H1 (cell line): ENCODE results near the gene TOP3B. TPM values are rescaled to one million over a fixed set of nuclear protein-coding genes. Genes with fewer than 3 reads are reported as not detected.

ENCODE experiments used
- CHD1 ChIP-seq: IDR thresholded peaks from 2 replicates; pipeline ENCODE4 v1.6.1; 2012; ENCODE audit warnings: low read depth, low read length, improper control_type of control experiment
- JUN ChIP-seq: IDR thresholded peaks from 2 replicates; pipeline ENCODE4 v1.6.1; 2011; ENCODE audit warnings: low read depth, mild to moderate bottlenecking, improper control_type of control experiment, low read length
- NANOG ChIP-seq: IDR thresholded peaks from 2 replicates; pipeline ENCODE4 v1.6.1; 2011; ENCODE audit warnings: low read length, low read depth, mild to moderate bottlenecking, inconsistent platforms; ENCODE audit not compliant: insufficient read depth, poor library complexity, severe bottlenecking
- NRF1 ChIP-seq: IDR thresholded peaks from 2 replicates; pipeline ENCODE4 v1.6.1; 2011; ENCODE audit warnings: mild to moderate bottlenecking, low read depth, low read length, improper control_type of control experiment
- SIRT6 ChIP-seq: IDR thresholded peaks from one replicate; pipeline ENCODE4 v1.7.1; 2012; ENCODE audit warnings: low read length, inconsistent platforms
- TEAD4 ChIP-seq: IDR thresholded peaks from 2 replicates; pipeline ENCODE4 v1.6.1; 2012; ENCODE audit warnings: low read depth, low read length, inconsistent platforms, mixed read lengths
- polyA plus RNA-seq, 7 experiments: library from polyadenylated mRNA; depleted of rRNA in 3 of 7; stranded (reverse) in 5 of 7; unstranded in 2 of 7; fragments of >200 nt in 5 of 7; fragments of 200-250 nt in 2 of 7; gene quantifications; 1 replicate in 5 of 7; 2 replicates in 1 of 7; 4 replicates in 1 of 7; pipeline versions ENCODE4 v1.2.1 to v1.2.3, GENCODE V29; 2011 to 2013; ENCODE audit warnings: missing spikeins in 2 of 7, mixed read lengths in 2 of 7
- total RNA-seq: library from RNA; stranded (reverse); fragmentation: NEBNext Ultra II Directional; extraction: Animal tissue kit (Norgen Biotek cat#: 25700); gene quantifications from 2 replicates; pipeline ENCODE4 v1.2.1, GENCODE V29; 2021
- TF ChIP-seq, protein P1 (sequence below): fragments of 300-600 bp; sonication (generic); IDR thresholded peaks from 2 replicates; pipeline ENCODE4 v1.7.1; 2012; ENCODE audit warnings: low read length, moderate library complexity, mild to moderate bottlenecking, inconsistent platforms; ENCODE audit not compliant: insufficient replicate concordance
- TF ChIP-seq, protein P2 (sequence below): IDR thresholded peaks from 2 replicates; pipeline ENCODE4 v1.6.1; 2012; ENCODE audit warnings: inconsistent platforms

The TOP3B gene
- total and polyA plus RNA-seq, 2 of the 8 experiments (the other 6 are each of a cell fraction or from before 2014, with no cell fraction given): 30.4 to 52.8 TPM

GRCh38 chr22:21951931-21952465, 30.6 kb downstream of the TOP3B start (continued):
- TF ChIP-seq, protein P1, sequence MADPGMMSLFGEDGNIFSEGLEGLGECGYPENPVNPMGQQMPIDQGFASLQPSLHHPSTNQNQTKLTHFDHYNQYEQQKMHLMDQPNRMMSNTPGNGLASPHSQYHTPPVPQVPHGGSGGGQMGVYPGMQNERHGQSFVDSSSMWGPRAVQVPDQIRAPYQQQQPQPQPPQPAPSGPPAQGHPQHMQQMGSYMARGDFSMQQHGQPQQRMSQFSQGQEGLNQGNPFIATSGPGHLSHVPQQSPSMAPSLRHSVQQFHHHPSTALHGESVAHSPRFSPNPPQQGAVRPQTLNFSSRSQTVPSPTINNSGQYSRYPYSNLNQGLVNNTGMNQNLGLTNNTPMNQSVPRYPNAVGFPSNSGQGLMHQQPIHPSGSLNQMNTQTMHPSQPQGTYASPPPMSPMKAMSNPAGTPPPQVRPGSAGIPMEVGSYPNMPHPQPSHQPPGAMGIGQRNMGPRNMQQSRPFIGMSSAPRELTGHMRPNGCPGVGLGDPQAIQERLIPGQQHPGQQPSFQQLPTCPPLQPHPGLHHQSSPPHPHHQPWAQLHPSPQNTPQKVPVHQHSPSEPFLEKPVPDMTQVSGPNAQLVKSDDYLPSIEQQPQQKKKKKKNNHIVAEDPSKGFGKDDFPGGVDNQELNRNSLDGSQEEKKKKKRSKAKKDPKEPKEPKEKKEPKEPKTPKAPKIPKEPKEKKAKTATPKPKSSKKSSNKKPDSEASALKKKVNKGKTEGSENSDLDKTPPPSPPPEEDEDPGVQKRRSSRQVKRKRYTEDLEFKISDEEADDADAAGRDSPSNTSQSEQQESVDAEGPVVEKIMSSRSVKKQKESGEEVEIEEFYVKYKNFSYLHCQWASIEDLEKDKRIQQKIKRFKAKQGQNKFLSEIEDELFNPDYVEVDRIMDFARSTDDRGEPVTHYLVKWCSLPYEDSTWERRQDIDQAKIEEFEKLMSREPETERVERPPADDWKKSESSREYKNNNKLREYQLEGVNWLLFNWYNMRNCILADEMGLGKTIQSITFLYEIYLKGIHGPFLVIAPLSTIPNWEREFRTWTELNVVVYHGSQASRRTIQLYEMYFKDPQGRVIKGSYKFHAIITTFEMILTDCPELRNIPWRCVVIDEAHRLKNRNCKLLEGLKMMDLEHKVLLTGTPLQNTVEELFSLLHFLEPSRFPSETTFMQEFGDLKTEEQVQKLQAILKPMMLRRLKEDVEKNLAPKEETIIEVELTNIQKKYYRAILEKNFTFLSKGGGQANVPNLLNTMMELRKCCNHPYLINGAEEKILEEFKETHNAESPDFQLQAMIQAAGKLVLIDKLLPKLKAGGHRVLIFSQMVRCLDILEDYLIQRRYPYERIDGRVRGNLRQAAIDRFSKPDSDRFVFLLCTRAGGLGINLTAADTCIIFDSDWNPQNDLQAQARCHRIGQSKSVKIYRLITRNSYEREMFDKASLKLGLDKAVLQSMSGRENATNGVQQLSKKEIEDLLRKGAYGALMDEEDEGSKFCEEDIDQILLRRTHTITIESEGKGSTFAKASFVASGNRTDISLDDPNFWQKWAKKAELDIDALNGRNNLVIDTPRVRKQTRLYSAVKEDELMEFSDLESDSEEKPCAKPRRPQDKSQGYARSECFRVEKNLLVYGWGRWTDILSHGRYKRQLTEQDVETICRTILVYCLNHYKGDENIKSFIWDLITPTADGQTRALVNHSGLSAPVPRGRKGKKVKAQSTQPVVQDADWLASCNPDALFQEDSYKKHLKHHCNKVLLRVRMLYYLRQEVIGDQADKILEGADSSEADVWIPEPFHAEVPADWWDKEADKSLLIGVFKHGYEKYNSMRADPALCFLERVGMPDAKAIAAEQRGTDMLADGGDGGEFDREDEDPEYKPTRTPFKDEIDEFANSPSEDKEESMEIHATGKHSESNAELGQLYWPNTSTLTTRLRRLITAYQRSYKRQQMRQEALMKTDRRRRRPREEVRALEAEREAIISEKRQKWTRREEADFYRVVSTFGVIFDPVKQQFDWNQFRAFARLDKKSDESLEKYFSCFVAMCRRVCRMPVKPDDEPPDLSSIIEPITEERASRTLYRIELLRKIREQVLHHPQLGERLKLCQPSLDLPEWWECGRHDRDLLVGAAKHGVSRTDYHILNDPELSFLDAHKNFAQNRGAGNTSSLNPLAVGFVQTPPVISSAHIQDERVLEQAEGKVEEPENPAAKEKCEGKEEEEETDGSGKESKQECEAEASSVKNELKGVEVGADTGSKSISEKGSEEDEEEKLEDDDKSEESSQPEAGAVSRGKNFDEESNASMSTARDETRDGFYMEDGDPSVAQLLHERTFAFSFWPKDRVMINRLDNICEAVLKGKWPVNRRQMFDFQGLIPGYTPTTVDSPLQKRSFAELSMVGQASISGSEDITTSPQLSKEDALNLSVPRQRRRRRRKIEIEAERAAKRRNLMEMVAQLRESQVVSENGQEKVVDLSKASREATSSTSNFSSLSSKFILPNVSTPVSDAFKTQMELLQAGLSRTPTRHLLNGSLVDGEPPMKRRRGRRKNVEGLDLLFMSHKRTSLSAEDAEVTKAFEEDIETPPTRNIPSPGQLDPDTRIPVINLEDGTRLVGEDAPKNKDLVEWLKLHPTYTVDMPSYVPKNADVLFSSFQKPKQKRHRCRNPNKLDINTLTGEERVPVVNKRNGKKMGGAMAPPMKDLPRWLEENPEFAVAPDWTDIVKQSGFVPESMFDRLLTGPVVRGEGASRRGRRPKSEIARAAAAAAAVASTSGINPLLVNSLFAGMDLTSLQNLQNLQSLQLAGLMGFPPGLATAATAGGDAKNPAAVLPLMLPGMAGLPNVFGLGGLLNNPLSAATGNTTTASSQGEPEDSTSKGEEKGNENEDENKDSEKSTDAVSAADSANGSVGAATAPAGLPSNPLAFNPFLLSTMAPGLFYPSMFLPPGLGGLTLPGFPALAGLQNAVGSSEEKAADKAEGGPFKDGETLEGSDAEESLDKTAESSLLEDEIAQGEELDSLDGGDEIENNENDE: no peak
- no peak for TF ChIP-seq SIRT6
- no peak for TF ChIP-seq TEAD4
- TF ChIP-seq NANOG: no peak
- TF ChIP-seq, protein P2, sequence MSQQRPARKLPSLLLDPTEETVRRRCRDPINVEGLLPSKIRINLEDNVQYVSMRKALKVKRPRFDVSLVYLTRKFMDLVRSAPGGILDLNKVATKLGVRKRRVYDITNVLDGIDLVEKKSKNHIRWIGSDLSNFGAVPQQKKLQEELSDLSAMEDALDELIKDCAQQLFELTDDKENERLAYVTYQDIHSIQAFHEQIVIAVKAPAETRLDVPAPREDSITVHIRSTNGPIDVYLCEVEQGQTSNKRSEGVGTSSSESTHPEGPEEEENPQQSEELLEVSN: 0 out of 2 replicates have a peak, but pooled peaks have one; percentile 18
- TF ChIP-seq NRF1: no peak
- TF ChIP-seq CHD1: no peak
- TF ChIP-seq JUN: no peak
